Activated T-helper 17 cell treated with anti-CD3 and anti-CD28 coated beads, Interleukin-2, amount 50 U/mL, for 72 hours (primary cell): ENCODE results near the gene ASIC5. TPM values are rescaled to one million over a fixed set of nuclear protein-coding genes. Genes with fewer than 3 reads are reported as not detected.

Source experiments
- total RNA-seq, 2 donors: library from RNA; stranded (reverse); gene quantifications; one replicate each; pipeline ENCODE4 v1.2.3, GENCODE V29; 2022

ASIC5 gene
- total RNA-seq, 2 donors from 2014 or later = not detected

Other genes starting within 250 kb of the ASIC5 start
- gene GUCY1A1, start 199.4 kb downstream of the ASIC5 start, total RNA-seq = not detected
- gene GUCY1B1, start 107.3 kb downstream of the ASIC5 start, total RNA-seq = under 1 TPM in 1 of 2 donors, not detected in 1; 0.11 TPM
- gene TDO2, start 37.4 kb upstream of the ASIC5 start, total RNA-seq = not detected
- gene CTSO, start 87.6 kb upstream of the ASIC5 start, total RNA-seq = 1 to 10 TPM; 1.9 to 2.7 TPM